Uterus (tissue), 2 donors: ENCODE data around the gene GPR17.

Source experiments
- CTCF ChIP-seq, 4 experiments: fragments of 200-600 bp in 2 of 4; fragments of 450-650 bp in 2 of 4; sonication (generic) in 2 of 4; IDR thresholded peaks; one replicate each; pipeline ENCODE4 v1.5.1; 2016 to 2019; ENCODE audit warnings: antibody characterized with exemption in 4 of 4, mild to moderate bottlenecking in 2 of 4, moderate library complexity in 1 of 4
- POLR2A ChIP-seq, 2 donors: fragments of 450-650 bp; IDR thresholded peaks; one replicate each; pipeline ENCODE4 v1.6.1; 2016; ENCODE audit warnings: antibody characterized with exemption in 2 of 2, mild to moderate bottlenecking in 1 of 2, moderate library complexity in 1 of 2

- TF ChIP-seq CTCF (IDR thresholded peaks at IDR 0.05) (no peak), POLR2A (IDR thresholded peaks at IDR 0.05) (no peak)
These were observed 36.1 kb upstream of the GPR17 start for GRCh38 chr2:127609818-127610217.
